Keratinocyte (primary cell): ENCODE results near the gene LYL1.
"Not testable (repeated sequence)": the region's sequence is repeated elsewhere in the genome, so short reads cannot be mapped to it uniquely, and the experiment has no call there.

Experiments
- EZH2 ChIP-seq: IDR thresholded peaks from one replicate; pipeline ENCODE4 v1.6.1; 2012; ENCODE audit warnings: inconsistent platforms, mild to moderate bottlenecking, low read length, moderate library complexity
- TF ChIP-seq, protein P1 (sequence below), 3 experiments: IDR thresholded peaks in 1 of 3; conservative IDR thresholded peaks in 1 of 3; optimal IDR thresholded peaks in 1 of 3; 2 replicates in 2 of 3; 3 replicates in 1 of 3; pipeline versions ENCODE3 to v1.5.1; 2011; ENCODE audit warnings: low read length in 3 of 3, mild to moderate bottlenecking in 3 of 3, moderate library complexity in 2 of 3, control low read depth in 1 of 3, inconsistent platforms in 1 of 3; ENCODE audit not compliant: insufficient read depth in 2 of 3; ENCODE audit errors: extremely low read depth in 1 of 3

DNA sequence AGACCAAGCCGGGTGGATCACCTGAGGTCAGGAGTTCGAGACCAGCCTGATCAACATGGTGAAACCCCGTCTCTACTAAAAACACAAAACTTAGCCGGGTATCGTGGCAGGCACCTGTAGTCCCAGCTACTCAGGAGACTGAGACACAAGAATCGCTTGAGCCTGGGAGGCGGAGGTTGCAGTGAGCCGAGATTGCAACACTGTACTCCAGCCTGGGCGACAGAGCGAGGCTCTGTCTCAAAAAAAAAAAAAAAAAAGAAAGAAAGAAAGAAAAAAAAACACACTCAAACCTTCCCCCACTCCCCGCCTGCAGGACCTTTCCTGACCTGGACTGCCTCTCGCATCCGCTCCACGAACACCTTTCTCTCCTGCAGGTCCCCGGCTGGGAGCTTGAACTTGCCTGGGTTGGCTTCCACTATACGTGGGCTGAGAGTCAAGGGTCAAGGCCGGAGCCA, 46.5 kb upstream of the LYL1 start:
- TF ChIP-seq, protein P1, sequence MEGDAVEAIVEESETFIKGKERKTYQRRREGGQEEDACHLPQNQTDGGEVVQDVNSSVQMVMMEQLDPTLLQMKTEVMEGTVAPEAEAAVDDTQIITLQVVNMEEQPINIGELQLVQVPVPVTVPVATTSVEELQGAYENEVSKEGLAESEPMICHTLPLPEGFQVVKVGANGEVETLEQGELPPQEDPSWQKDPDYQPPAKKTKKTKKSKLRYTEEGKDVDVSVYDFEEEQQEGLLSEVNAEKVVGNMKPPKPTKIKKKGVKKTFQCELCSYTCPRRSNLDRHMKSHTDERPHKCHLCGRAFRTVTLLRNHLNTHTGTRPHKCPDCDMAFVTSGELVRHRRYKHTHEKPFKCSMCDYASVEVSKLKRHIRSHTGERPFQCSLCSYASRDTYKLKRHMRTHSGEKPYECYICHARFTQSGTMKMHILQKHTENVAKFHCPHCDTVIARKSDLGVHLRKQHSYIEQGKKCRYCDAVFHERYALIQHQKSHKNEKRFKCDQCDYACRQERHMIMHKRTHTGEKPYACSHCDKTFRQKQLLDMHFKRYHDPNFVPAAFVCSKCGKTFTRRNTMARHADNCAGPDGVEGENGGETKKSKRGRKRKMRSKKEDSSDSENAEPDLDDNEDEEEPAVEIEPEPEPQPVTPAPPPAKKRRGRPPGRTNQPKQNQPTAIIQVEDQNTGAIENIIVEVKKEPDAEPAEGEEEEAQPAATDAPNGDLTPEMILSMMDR (optimal IDR thresholded peaks at IDR 0.05 in 1 of 3, IDR thresholded peaks at IDR 0.05 in 1 of 3, conservative IDR thresholded peaks at IDR 0.05 in 1 of 3; ENCODE audit: extremely low read depth in 1 of 3, insufficient read depth in 2 of 3, low read length in 3 of 3) = not testable (repeated sequence)
- not testable (repeated sequence) for TF ChIP-seq EZH2
